IMR-90 (cell line): ENCODE data around the gene BPIFA3. TPM values are rescaled to one million over a fixed set of nuclear protein-coding genes. Genes with fewer than 3 reads are reported as not detected.

Experiments used
- ATAC-seq: fragments of 200-7000 bp; cut with Tn5 transposase; 2 replicates; pipeline ENCODE4 v1.9.1; 2020; ENCODE audit warnings: low read depth, mild to moderate bottlenecking, moderate library complexity
- BruUV-seq: library from RNA; stranded (reverse); fragments of 400-500 nt; replicated peaks from 2 replicates; lab custom pipeline; 2021; lab: Mats Ljungman, UMichigan
- CTCF ChIA-PET: fragments of 300-600 bp; formaldehyde crosslinking; extraction: SDS; loops from one replicate; lab custom pipeline; 2021; ENCODE audit warnings: antibody characterized with exemption; lab: Yijun Ruan, JAX
- POLR2A ChIA-PET: fragments of 300-600 bp; sonication (Branson Sonifier 250); formaldehyde crosslinking; loops from one replicate; lab custom pipeline; 2022; ENCODE audit warnings: antibody characterized with exemption; ENCODE audit not compliant: unreplicated experiment; lab: Charles Lee
- DNase-seq: peaks from one replicate; pipeline ENCODE4 v3.0.0; 2013
- H2AFZ ChIP-seq: replicated peaks from 2 replicates; pipeline ENCODE3; 2013; ENCODE audit warnings: low read length, mild to moderate bottlenecking; ENCODE audit not compliant: poor library complexity
- H2AK5ac ChIP-seq: 2 replicates; pipeline ENCODE4 v1.6.1; 2013; ENCODE audit warnings: low read depth, low read length, inconsistent platforms
- H2AK9ac ChIP-seq: replicated peaks from 2 replicates; pipeline ENCODE3; 2013; ENCODE audit warnings: mild to moderate bottlenecking, low read depth, low read length, moderate library complexity; ENCODE audit not compliant: poor library complexity
- H2BK120ac ChIP-seq: 2 replicates; pipeline ENCODE4 v1.6.1; 2013; ENCODE audit warnings: low read depth, low read length, inconsistent platforms
- H2BK15ac ChIP-seq: 3 replicates; pipeline ENCODE4 v1.6.1; 2013; ENCODE audit warnings: low read depth, low read length, inconsistent platforms
- H2BK20ac ChIP-seq: 2 replicates; pipeline ENCODE4 v1.6.1; 2013; ENCODE audit warnings: low read depth, mild to moderate bottlenecking, inconsistent platforms, low read length, moderate library complexity
- H2BK5ac ChIP-seq: 2 replicates; pipeline ENCODE4 v1.6.1; 2013; ENCODE audit warnings: mild to moderate bottlenecking, low read depth, low read length, inconsistent platforms; ENCODE audit not compliant: poor library complexity, severe bottlenecking
- H3K14ac ChIP-seq: replicated peaks from 2 replicates; pipeline ENCODE4 v1.6.1; 2013; ENCODE audit warnings: low read depth, low read length, inconsistent platforms
- H3K18ac ChIP-seq: 2 replicates; pipeline ENCODE4 v1.6.1; 2013; ENCODE audit warnings: low read depth, low read length, control low read depth
- H3K23ac ChIP-seq: 2 replicates; pipeline ENCODE4 v1.6.1; 2013; ENCODE audit warnings: low read depth, low read length, inconsistent platforms
- H3K27ac ChIP-seq: 2 replicates; pipeline ENCODE4 v1.5.1; 2013; ENCODE audit warnings: mild to moderate bottlenecking, control low read depth, low read length; ENCODE audit not compliant: insufficient read depth
- H3K27me3 ChIP-seq: 2 replicates; pipeline ENCODE4 v1.6.1; 2013; ENCODE audit warnings: low read length; ENCODE audit not compliant: control insufficient read depth, insufficient read depth
- H3K36me3 ChIP-seq: 2 replicates; pipeline ENCODE4 v1.6.1; 2013; ENCODE audit warnings: low read length, mixed read lengths; ENCODE audit not compliant: control insufficient read depth, insufficient read depth
- H3K4ac ChIP-seq: 2 replicates; pipeline ENCODE4 v1.6.1; 2013; ENCODE audit warnings: low read depth, low read length, inconsistent platforms
- H3K4me1 ChIP-seq: 2 replicates; pipeline ENCODE4 v1.6.1; 2013; ENCODE audit warnings: low read length, mixed read lengths; ENCODE audit not compliant: control insufficient read depth, insufficient read depth
- H3K4me2 ChIP-seq: 2 replicates; pipeline ENCODE4 v1.6.1; 2013; ENCODE audit warnings: low read depth, mild to moderate bottlenecking, control low read depth, low read length, moderate library complexity
- H3K4me3 ChIP-seq: 2 replicates; pipeline ENCODE4 v1.5.1; 2013; ENCODE audit warnings: low read depth, mild to moderate bottlenecking, control low read depth, low read length, moderate library complexity; ENCODE audit not compliant: insufficient read depth
- H3K56ac ChIP-seq: 2 replicates; pipeline ENCODE4 v1.6.1; 2013; ENCODE audit warnings: low read length, inconsistent platforms; ENCODE audit not compliant: insufficient read depth; ENCODE audit errors: extremely low read depth
- H3K79me1 ChIP-seq, 2 experiments: 2 replicates each; pipeline ENCODE4 v1.6.1; 2013; ENCODE audit warnings: low read length in 2 of 2, inconsistent platforms in 1 of 2, low read depth in 1 of 2
- H3K9ac ChIP-seq: 2 replicates; pipeline ENCODE4 v1.6.1; 2013; ENCODE audit warnings: low read depth, low read length, control low read depth
- H3K9me1 ChIP-seq: 2 replicates; pipeline ENCODE4 v1.6.1; 2013; ENCODE audit warnings: low read length, inconsistent platforms; ENCODE audit not compliant: insufficient read depth
- H3K9me3 ChIP-seq: 2 replicates; pipeline ENCODE4 v1.6.1; 2013; ENCODE audit warnings: low read length; ENCODE audit not compliant: control insufficient read depth, insufficient read depth
- H4K20me1 ChIP-seq: 2 replicates; pipeline ENCODE4 v1.6.1; 2013; ENCODE audit warnings: low read length, inconsistent platforms; ENCODE audit not compliant: insufficient read depth
- H4K5ac ChIP-seq: 2 replicates; pipeline ENCODE4 v1.6.1; 2013; ENCODE audit warnings: mild to moderate bottlenecking, low read depth, low read length, control low read depth
- H4K8ac ChIP-seq, 2 experiments: 2 replicates each; pipeline ENCODE4 v1.6.1; 2013; ENCODE audit warnings: low read depth in 2 of 2, low read length in 2 of 2, control low read depth in 1 of 2, inconsistent platforms in 1 of 2
- H4K91ac ChIP-seq: 2 replicates; pipeline ENCODE4 v1.6.1; 2013; ENCODE audit warnings: low read depth, low read length, inconsistent platforms; ENCODE audit not compliant: insufficient read depth
- BHLHE40 ChIP-seq: fragments of 150-350 bp; IDR thresholded peaks from 2 replicates; pipeline ENCODE4 v1.6.1; 2016; ENCODE audit warnings: mild to moderate bottlenecking, low read depth, low read length
- CEBPB ChIP-seq: IDR thresholded peaks from 2 replicates; pipeline ENCODE4 v1.6.1; 2012; ENCODE audit warnings: low read depth, low read length, improper control_type of control experiment
- CHD1 ChIP-seq: IDR thresholded peaks from 2 replicates; pipeline ENCODE4 v1.6.1; 2012; ENCODE audit warnings: low read depth, low read length, improper control_type of control experiment
- MAFK ChIP-seq: IDR thresholded peaks from 2 replicates; pipeline ENCODE4 v1.6.1; 2012; ENCODE audit warnings: low read depth, low read length, improper control_type of control experiment
- MAZ ChIP-seq: IDR thresholded peaks from 2 replicates; pipeline ENCODE4 v1.6.1; 2012; ENCODE audit warnings: low read depth, mild to moderate bottlenecking, low read length, improper control_type of control experiment, moderate library complexity, borderline replicate concordance
- MXI1 ChIP-seq: IDR thresholded peaks from 2 replicates; pipeline ENCODE4 v1.6.1; 2012; ENCODE audit warnings: low read depth, mild to moderate bottlenecking, low read length, moderate library complexity, borderline replicate concordance
- POLR2A ChIP-seq: IDR thresholded peaks from 2 replicates; pipeline ENCODE4 v1.6.1; 2012; ENCODE audit warnings: mild to moderate bottlenecking, low read depth, low read length
- RCOR1 ChIP-seq: IDR thresholded peaks from 2 replicates; pipeline ENCODE4 v1.6.1; 2012; ENCODE audit warnings: mild to moderate bottlenecking, low read length, improper control_type of control experiment; ENCODE audit not compliant: insufficient replicate concordance
- RFX5 ChIP-seq: IDR thresholded peaks from 2 replicates; pipeline ENCODE4 v1.8.0; 2012; ENCODE audit warnings: low read depth, mild to moderate bottlenecking, low read length, moderate library complexity
- SMC3 ChIP-seq: fragments of 150-350 bp; IDR thresholded peaks from 2 replicates; pipeline ENCODE4 v1.6.1; 2016; ENCODE audit warnings: low read depth, mild to moderate bottlenecking, antibody characterized with exemption, low read length, moderate library complexity
- WGBS, 2 experiments: methylation state at CpG; one replicate each; pipeline versions ENCODE4 v1.1.5 to v1.1.7; 2013; ENCODE audit warnings: missing lambda C conversion rate in 2 of 2; ENCODE audit not compliant: insufficient read length in 1 of 2; ENCODE audit errors: extremely low coverage in 2 of 2; 5-methylcytosine and 5-hydroxymethylcytosine counted together
- dilution Hi-C: fragments of 300-500 bp; cut with HindIII; formaldehyde crosslinking; loops from one replicate; pipeline ENCODE4 v1.14.3; 2018; ENCODE audit warnings: low sequenced_read_pairs; ENCODE audit not compliant: unreplicated experiment
- in situ Hi-C: fragments of 300-500 bp; cut with MboI; formaldehyde crosslinking; loops from 3 replicates; pipeline ENCODE4 v1.14.3; 2019; ENCODE audit warnings: low sequenced_read_pairs, inconsistent platforms, mixed read lengths
- intact Hi-C: fragments of 100-400 bp; cut with micrococcal nuclease; formaldehyde crosslinking; loops from 2 replicates; pipeline ENCODE4 v1.10.0; 2022
- polyA plus RNA-seq, 3 experiments: library from polyadenylated mRNA; depleted of rRNA; stranded (reverse); fragments of >200 nt; gene quantifications; 2 replicates each; pipeline ENCODE4 v1.2.3, GENCODE V29; 2012; ENCODE audit warnings: low replicate concordance in 1 of 3
- total RNA-seq: library from RNA; depleted of rRNA; stranded (reverse); fragments of >200 nt; gene quantifications from 2 replicates; pipeline ENCODE4 v1.2.3, GENCODE V29; 2012
- TF ChIP-seq, protein P1 (sequence below): fragments of 150-350 bp; IDR thresholded peaks from 2 replicates; pipeline ENCODE4 v1.6.1; 2016; ENCODE audit warnings: low read depth, mild to moderate bottlenecking, low read length, moderate library complexity, borderline replicate concordance

Gene BPIFA3
- total and polyA plus RNA-seq, 2 of the 4 experiments (the other 2 are of a cell fraction), result not detected

DNA sequence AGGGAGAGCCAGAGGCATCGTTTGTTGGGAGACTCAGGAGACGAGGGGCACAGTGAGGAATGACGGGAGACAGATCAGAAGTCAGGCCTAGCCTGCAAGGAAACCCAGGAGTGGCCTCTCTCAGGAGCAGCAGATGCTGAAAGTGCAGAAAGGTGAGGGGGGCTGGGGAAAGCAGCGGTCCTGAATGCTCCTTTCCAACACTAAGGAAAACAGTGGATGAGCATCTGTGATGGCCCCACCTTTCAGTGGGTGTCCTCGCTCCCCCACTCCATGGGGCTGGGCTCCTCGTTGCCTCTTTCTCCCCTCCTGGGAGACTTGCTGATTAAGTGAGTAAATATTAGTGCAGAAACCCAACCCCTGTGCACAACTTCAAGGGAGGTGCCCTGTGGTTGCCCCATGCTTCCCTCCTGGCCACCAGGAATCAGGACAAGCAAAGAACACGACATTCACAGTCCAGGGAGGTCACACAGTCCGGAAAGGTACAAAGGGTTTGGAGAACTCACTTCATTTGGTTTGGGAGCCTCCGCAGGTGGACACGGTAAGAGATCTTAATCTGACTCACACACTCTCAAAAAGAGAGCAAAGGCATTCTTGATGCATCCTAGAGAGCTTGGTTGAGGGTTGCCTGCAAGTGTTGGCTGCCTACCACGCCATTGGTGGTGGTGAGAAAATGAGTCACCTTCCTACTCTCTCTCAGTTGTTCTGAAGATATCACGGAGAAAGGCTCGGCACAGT is 56.1 kb downstream of the BPIFA3 start:
- Histone ChIP-seq H3K27me3 (peaks cover 20% of the 10 kb centered on the region), H3K79me1 (no peaks in the 10 kb centered on the region), H3K4me1 (no peaks in the 10 kb centered on the region), H3K4me3 (no peak overlapping the region), H2AK9ac (no peak overlapping the region), H3K4ac (no peak overlapping the region), H2AFZ (no peak overlapping the region), H2AK5ac (no peak overlapping the region), H3K9ac (no peak overlapping the region), H3K27ac (no peak overlapping the region), H3K56ac (no peak overlapping the region), H3K4me2 (no peak overlapping the region), H2BK15ac (no peak overlapping the region), H4K8ac (no peak overlapping the region), H2BK120ac (no peak overlapping the region), H3K14ac (no peak overlapping the region), H3K36me3 (no peaks in the 10 kb centered on the region), H3K9me1 (no peaks in the 10 kb centered on the region), H4K5ac (no peak overlapping the region), H3K18ac (no peak overlapping the region), H4K91ac (no peak overlapping the region), H2BK5ac (no peak overlapping the region), H2BK20ac (no peak overlapping the region), H3K9me3 (no peaks in the 10 kb centered on the region), H4K20me1 (no peaks in the 10 kb centered on the region), H3K23ac (no peak overlapping the region)
- ATAC-seq (no peak), DNase-seq (no peak)
- in situ Hi-C loops (no loop called here), dilution Hi-C loops (no loop called here), intact Hi-C loops (no loop called here)
- TF ChIP-seq SMC3, result no peak
- TF ChIP-seq MAZ, result no peak
- TF ChIP-seq CEBPB, result no peak
- no peak for TF ChIP-seq RCOR1
- TF ChIP-seq MAFK, result no peak
- TF ChIP-seq CHD1, result no peak
- no peak for TF ChIP-seq RFX5
- TF ChIP-seq MXI1, result no peak
- TF ChIP-seq POLR2A, result no peak
- TF ChIP-seq, protein P1, sequence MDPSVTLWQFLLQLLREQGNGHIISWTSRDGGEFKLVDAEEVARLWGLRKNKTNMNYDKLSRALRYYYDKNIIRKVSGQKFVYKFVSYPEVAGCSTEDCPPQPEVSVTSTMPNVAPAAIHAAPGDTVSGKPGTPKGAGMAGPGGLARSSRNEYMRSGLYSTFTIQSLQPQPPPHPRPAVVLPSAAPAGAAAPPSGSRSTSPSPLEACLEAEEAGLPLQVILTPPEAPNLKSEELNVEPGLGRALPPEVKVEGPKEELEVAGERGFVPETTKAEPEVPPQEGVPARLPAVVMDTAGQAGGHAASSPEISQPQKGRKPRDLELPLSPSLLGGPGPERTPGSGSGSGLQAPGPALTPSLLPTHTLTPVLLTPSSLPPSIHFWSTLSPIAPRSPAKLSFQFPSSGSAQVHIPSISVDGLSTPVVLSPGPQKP, result no peak
- no peak for TF ChIP-seq BHLHE40
- BruUV-seq, result no TSS peak
- WGBS, 2 experiments, result 33% methylated on average over 4 of the region's 13 CpGs; no CpG with 5 or more reads in 1 of the 2 experiments
- ChIA-PET CTCF (no interaction called here), POLR2A (no interaction called here)
